Breast epithelium (tissue), 4 donors: Measurements from ENCODE around the gene PPP1CA. TPM values are rescaled to one million over a fixed set of nuclear protein-coding genes. Genes with fewer than 3 reads are reported as not detected.

Experiments
- DNase-seq, 2 donors: peaks; one replicate each; pipeline ENCODE4 v3.0.0-alpha.2; 2019; ENCODE audit warnings: low spot score in 2 of 2
- H3K27ac ChIP-seq, 2 donors: fragments of 200-600 bp; sonication (generic) in 1 of 2; one replicate each; pipeline ENCODE4 v1.5.1; 2016 to 2019; ENCODE audit warnings: mild to moderate bottlenecking in 1 of 2
- H3K27me3 ChIP-seq, 2 donors: fragments of 200-600 bp; sonication (generic) in 1 of 2; one replicate each; pipeline versions ENCODE4 v1.5.1 to v1.6.0; 2017 to 2019; ENCODE audit warnings: control low read depth in 1 of 2, mild to moderate bottlenecking in 1 of 2
- H3K36me3 ChIP-seq: fragments of 200-600 bp; one replicate; pipeline ENCODE4 v1.5.1; 2019
- H3K4me1 ChIP-seq, 2 donors: fragments of 200-600 bp; sonication (generic); one replicate each; pipeline ENCODE4 v1.5.1; 2016 to 2019; ENCODE audit warnings: control low read depth in 1 of 2
- H3K4me3 ChIP-seq, 3 donors: fragments of 200-600 bp; sonication (generic); 1 replicate in 2 of 3; 2 replicates in 1 of 3; pipeline ENCODE4 v1.5.1; 2016 to 2019; ENCODE audit warnings: mild to moderate bottlenecking in 3 of 3, moderate library complexity in 2 of 3
- H3K9me3 ChIP-seq, 2 donors: fragments of 200-600 bp; sonication (generic) in 1 of 2; one replicate each; pipeline ENCODE4 v1.5.1; 2016 to 2019; ENCODE audit warnings: control low read depth in 1 of 2
- CTCF ChIP-seq, 3 donors: fragments of 450-650 bp; IDR thresholded peaks; one replicate each; pipeline ENCODE4 v1.5.1; 2016 to 2017; ENCODE audit warnings: antibody characterized with exemption in 3 of 3, mild to moderate bottlenecking in 3 of 3, moderate library complexity in 3 of 3
- POLR2A ChIP-seq: fragments of 450-650 bp; IDR thresholded peaks from one replicate; pipeline ENCODE4 v1.6.1; 2016; ENCODE audit warnings: antibody characterized with exemption, mild to moderate bottlenecking, moderate library complexity
- POLR2AphosphoS5 ChIP-seq, 3 donors: sonication (generic); formaldehyde crosslinking; IDR thresholded peaks; one replicate each; pipeline ENCODE4 v1.6.1; 2017; ENCODE audit warnings: antibody characterized with exemption in 3 of 3
- intact Hi-C: fragments of 100-400 bp; cut with DNase I; formaldehyde crosslinking; loops from one replicate; pipeline ENCODE4 v1.15.1; 2023; ENCODE audit warnings: low total_unique reads
- total RNA-seq, 3 donors: library from RNA; depleted of rRNA; stranded (reverse); fragments of >200 nt; gene quantifications; one replicate each; pipeline ENCODE4 v1.1.0, GENCODE V29; 2016

Gene PPP1CA
- total RNA-seq, 3 donors from 2014 or later, result 73.1 to 91.9 (median 76.7) TPM

DNA sequence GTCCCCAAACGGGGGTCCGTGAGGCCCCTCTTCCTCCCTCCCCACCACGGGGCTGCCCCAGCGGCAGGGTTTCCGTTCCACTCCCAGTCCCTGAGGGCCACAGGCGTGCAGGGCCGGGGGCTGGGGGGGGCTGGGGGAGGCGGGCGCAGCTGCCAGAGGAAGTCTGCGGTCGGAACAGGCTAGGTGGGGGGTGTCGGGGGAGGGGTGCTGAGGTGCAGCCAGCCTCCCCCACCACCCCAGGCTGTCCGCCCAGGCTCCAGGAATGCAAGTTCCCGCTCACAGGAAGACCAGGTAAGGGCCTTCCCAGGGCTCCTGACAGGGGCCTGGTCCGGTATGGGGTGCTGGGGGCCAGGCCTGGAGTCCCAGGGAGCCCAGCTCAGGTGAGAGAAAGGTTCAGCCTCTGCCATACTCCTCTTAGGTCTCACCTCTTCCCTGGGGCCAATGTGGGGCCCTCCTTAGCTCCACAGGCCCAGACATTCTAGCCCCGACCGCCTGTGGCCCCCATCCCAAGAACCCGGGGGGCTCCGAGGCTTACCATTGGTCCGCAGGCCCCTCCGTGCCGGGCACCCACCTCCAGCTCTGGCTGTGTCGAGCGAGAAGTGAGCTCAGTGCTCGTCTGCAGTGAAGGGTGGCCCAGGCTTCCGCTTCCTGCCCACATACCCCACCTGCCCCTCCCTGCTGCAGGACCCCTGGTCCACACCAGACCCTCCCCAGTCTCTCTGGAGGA is 35.6 kb upstream of the PPP1CA start, which contains the start of gene PTPRCAP:
PTPRCAP (minus strand) TSS at position 601 of the 727 bp plus-strand sequence; CDS start at position 538, 63 bp downstream.
- H3K36me3 ChIP-seq, result no peaks in the 10 kb centered on the region
- intact Hi-C loops, result loop anchor here (5.0 kb wide), 1 partner anchor 1230 kb away; no protein-coding TSS in a partner anchor
- DNase-seq, result no peak
- no peaks in the 10 kb centered on the region for H3K27me3 ChIP-seq
- no peaks in the 10 kb centered on the region for H3K9me3 ChIP-seq
- H3K27ac ChIP-seq, result peak within 1 kb of the TSS; percentile 40 to 64
- peaks cover 0 to 6% of the 10 kb centered on the region in 2 donors for H3K4me1 ChIP-seq
- TF ChIP-seq POLR2A, result no peak
- no peak for TF ChIP-seq CTCF (IDR thresholded peaks at IDR 0.05)
- H3K4me3 ChIP-seq, result peak within 1 kb of the TSS in 2 of 3 donors; percentile 25 to 30

DNA sequence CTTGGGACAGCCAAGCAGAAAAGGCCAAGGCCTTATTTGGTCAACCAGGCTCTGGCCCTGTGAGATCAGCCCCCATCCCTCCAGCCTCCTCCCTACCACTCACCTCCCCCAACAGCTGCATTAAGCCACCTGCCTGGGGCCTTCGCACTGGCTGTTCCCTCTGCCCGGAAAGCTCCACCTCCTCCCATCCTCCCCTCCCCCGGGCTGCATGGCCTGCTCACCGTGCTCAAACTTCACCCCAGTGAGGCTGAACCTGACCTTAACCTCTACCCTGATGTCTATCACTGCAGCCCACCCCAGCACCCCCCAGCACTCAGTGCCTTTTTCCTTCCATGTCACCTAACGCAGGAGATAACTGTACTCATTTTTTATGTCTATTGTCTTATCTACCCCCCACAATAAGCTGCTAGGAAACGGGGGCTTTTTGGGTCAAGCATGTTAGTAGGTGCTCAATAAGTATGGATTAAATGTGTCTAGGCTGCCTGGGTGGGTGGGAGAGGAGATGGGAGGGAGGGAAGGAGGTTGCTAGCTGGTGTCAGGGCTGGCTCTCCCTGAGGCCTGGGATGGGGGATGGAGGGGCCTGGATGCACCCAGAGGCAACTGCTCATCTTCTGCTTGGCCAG is 34.9 kb upstream of the PPP1CA start:
- intact Hi-C loops, result loop anchor here (5.0 kb wide), 1 partner anchor 1229 kb away; no protein-coding TSS in a partner anchor
- Histone ChIP-seq H3K27me3 (no peaks in the 10 kb centered on the region), H3K9me3 (no peaks in the 10 kb centered on the region), H3K4me3 (peak overlapping the region in 2 of 3 donors; percentile 12 to 25), H3K4me1 (peaks cover 0 to 5% of the 10 kb centered on the region in 2 donors), H3K36me3 (no peaks in the 10 kb centered on the region), H3K27ac (peak overlapping the region; percentile 42 to 64)
- DNase-seq, result no peak
- no peak for TF ChIP-seq CTCF (IDR thresholded peaks at IDR 0.05)
- peak in 1 of 3 donors; percentile 33 for TF ChIP-seq POLR2AphosphoS5 (IDR thresholded peaks at IDR 0.05)
- no peak for TF ChIP-seq POLR2A

DNA sequence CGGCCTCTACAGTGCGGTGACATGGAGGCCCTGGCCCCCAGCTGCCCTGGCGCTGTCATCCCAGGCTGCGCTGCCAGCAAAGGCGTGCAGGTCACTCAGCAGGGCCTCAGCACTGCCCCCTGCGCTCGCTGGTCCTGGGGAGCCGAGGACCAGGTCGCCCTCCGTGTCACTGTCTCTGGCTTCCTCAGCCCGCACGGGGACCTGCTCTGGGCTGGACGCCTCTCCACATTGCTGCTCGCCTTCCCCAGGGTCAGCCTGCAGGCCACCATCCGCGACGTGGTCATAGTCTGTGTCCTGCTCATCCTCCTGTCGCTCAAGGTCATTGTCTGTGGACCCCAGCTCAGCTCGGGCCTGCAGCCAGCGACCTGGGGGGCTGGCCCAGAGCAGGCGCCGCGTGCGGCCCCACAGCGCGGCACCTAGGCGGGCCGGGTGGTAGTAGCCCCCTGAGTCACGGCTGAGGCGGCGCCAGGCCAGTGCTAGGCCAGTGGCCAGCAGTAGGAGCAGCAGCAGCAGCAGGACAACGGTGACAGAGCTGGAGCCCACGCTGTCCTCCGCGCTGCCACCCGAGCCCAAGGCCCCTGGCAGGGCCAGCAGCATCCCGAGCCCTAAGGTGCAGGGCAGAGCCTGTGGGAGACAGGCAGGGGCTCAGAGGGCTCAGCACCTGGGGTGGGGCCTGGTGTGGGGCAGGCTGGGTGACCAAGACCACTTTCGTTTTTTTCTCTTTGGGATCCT is 34.2 kb upstream of the PPP1CA start:
- intact Hi-C loops, result loop anchor here (5.0 kb wide), 1 partner anchor 1229 kb away; no protein-coding TSS in a partner anchor
- no peak for DNase-seq
- Histone ChIP-seq H3K4me1 (peaks cover 0 to 5% of the 10 kb centered on the region in 2 donors), H3K36me3 (no peaks in the 10 kb centered on the region), H3K9me3 (no peaks in the 10 kb centered on the region), H3K27me3 (no peaks in the 10 kb centered on the region), H3K27ac (peak overlapping the region; percentile 42 to 64), H3K4me3 (peak overlapping the region in 2 of 3 donors; percentile 5 to 12)
- TF ChIP-seq CTCF (IDR thresholded peaks at IDR 0.05) (no peak), POLR2AphosphoS5 (IDR thresholded peaks at IDR 0.05) (no peak), POLR2A (no peak)

DNA sequence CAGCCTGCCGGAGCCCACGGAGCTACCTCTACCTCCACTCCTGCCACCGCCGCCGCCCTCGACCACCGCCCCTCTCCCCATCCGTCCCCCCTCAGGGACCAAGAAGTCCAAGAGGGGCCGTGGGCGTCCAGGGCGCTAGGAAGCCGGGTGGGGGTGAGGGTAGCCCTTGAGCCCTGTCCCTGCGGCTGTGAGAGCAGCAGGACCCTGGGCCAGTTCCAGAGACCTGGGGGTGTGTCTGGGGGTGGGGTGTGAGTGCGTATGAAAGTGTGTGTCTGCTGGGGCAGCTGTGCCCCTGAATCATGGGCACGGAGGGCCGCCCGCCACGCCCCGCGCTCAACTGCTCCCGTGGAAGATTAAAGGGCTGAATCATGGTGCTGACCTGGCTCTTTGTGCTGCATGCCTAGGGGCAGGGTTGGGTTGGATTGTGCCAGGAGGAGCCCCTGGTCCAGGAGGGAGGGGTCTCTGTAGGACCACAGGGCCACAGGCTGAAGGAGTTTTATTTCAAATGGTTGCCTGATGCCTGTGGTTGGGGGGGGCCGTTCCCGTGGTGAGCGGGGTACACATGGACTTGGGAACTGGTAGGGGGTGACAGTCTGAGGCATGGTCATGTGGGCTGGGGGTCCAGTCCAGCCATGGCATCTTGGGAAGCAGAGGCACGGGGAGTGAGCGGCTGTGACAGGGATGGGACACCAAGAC is 33.5 kb upstream of the PPP1CA start:
- Histone ChIP-seq H3K9me3 (no peaks in the 10 kb centered on the region), H3K36me3 (no peaks in the 10 kb centered on the region), H3K4me1 (peaks cover 0 to 5% of the 10 kb centered on the region in 2 donors), H3K27ac (peak overlapping the region in 1 of 2 donors; percentile 64), H3K27me3 (no peaks in the 10 kb centered on the region), H3K4me3 (no peak overlapping the region)
- intact Hi-C loops, result loop anchor here (5.0 kb wide), 1 partner anchor 1228 kb away; no protein-coding TSS in a partner anchor
- DNase-seq, result no peak
- TF ChIP-seq CTCF (IDR thresholded peaks at IDR 0.05) (no peak), POLR2AphosphoS5 (IDR thresholded peaks at IDR 0.05) (no peak), POLR2A (no peak)
